Thymus (tissue), 11 donors: Measurements from ENCODE around the gene ABL1. TPM values are rescaled to one million over a fixed set of nuclear protein-coding genes. Genes with fewer than 3 reads are reported as not detected.

ENCODE experiments used
- DNase-seq, 9 donors: peaks; one replicate each; pipeline ENCODE4 v3.0.0-alpha.2; 2013; ENCODE audit warnings: low spot score in 9 of 9, low read depth in 6 of 9, missing footprints in 1 of 9
- H3K27ac ChIP-seq, 2 donors: one replicate each; pipeline ENCODE4 v1.5.1; 2013; ENCODE audit warnings: control low read depth in 1 of 2, low read depth in 1 of 2, low read length in 1 of 2, mild to moderate bottlenecking in 1 of 2, moderate library complexity in 1 of 2
- H3K27me3 ChIP-seq, 2 donors: one replicate each; pipeline ENCODE4 v1.5.1; 2013; ENCODE audit warnings: low read length in 1 of 2; ENCODE audit not compliant: control insufficient read depth in 2 of 2, insufficient read depth in 1 of 2
- H3K36me3 ChIP-seq, 2 donors: one replicate each; pipeline ENCODE4 v1.5.1; 2013; ENCODE audit warnings: low read length in 1 of 2, mild to moderate bottlenecking in 1 of 2, moderate library complexity in 1 of 2; ENCODE audit not compliant: control insufficient read depth in 2 of 2, insufficient read depth in 2 of 2
- H3K4me1 ChIP-seq, 2 donors: one replicate each; pipeline ENCODE4 v1.5.1; 2013; ENCODE audit warnings: low read length in 2 of 2; ENCODE audit not compliant: control insufficient read depth in 2 of 2, insufficient read depth in 2 of 2
- H3K4me3 ChIP-seq, 2 donors: one replicate each; pipeline ENCODE4 v1.5.1; 2013; ENCODE audit warnings: low read length in 2 of 2, control low read depth in 1 of 2, mild to moderate bottlenecking in 1 of 2
- H3K9me3 ChIP-seq, 2 donors: one replicate each; pipeline ENCODE4 v1.5.1; 2013; ENCODE audit warnings: low read length in 1 of 2, mild to moderate bottlenecking in 1 of 2; ENCODE audit not compliant: control insufficient read depth in 2 of 2, insufficient read depth in 1 of 2
- WGBS: extraction: QIAGEN DNeasy Blood & Tissue Kit; methylation state at CpG from one replicate; pipeline ENCODE4 v1.1.7; 2013; 5-methylcytosine and 5-hydroxymethylcytosine counted together
- polyA plus RNA-seq: library from polyadenylated mRNA; stranded (reverse); fragments of 200-250 nt; gene quantifications from one replicate; pipeline ENCODE4 v1.2.3, GENCODE V29; 2013
- total RNA-seq: library from RNA; stranded (reverse); fragments of 120-200 nt; gene quantifications from one replicate; pipeline ENCODE4 v1.2.4, GENCODE V29; 2013
- donor health status: healthy.

Gene ABL1
- total and polyA plus RNA-seq, 2 donors = 9.5 to 21.1 TPM

GRCh38 chr9:130936285-130937117, 101.4 kb downstream of the ABL1 start:
- Histone ChIP-seq H3K27ac (no peak overlapping the region), H3K9me3 (no peaks in the 10 kb centered on the region), H3K36me3 (no peaks in the 10 kb centered on the region), H3K4me3 (no peak overlapping the region), H3K27me3 (peaks cover 58 to 98% of the 10 kb centered on the region in 2 donors), H3K4me1 (peaks cover 0 to 2% of the 10 kb centered on the region in 2 donors)
- 63% methylated on average over 12 of the region's 12 CpGs for WGBS
- no peak for DNase-seq

Other genes starting within 250 kb of the ABL1 start
- gene PRDM12, start 170.7 kb upstream of the ABL1 start, total RNA-seq = not detected
- 0.02 TPM for gene PRDM12, start 170.7 kb upstream of the ABL1 start, polyA plus RNA-seq
- 28.0 TPM for gene EXOSC2, start 141.5 kb upstream of the ABL1 start, total RNA-seq
- gene EXOSC2, start 141.5 kb upstream of the ABL1 start, polyA plus RNA-seq = 20.2 TPM
- gene QRFP, start 61.6 kb downstream of the ABL1 start, total RNA-seq = 0.05 TPM
- 0.21 TPM for gene QRFP, start 61.6 kb downstream of the ABL1 start, polyA plus RNA-seq
- 0.09 TPM for gene FIBCD1, start 104.0 kb downstream of the ABL1 start, total RNA-seq
- 0.05 TPM for gene FIBCD1, start 104.0 kb downstream of the ABL1 start, polyA plus RNA-seq
- gene LAMC3, start 173.9 kb downstream of the ABL1 start, total RNA-seq = 0.61 TPM
- gene LAMC3, start 173.9 kb downstream of the ABL1 start, polyA plus RNA-seq = 2.6 TPM